Measurements from ENCODE around the gene CALN1. TPM values are rescaled to one million over a fixed set of nuclear protein-coding genes. Genes with fewer than 3 reads are reported as not detected.

Gene CALN1
- total and polyA plus RNA-seq, 9 of the 15 experiments (the other 6 are each of a cell fraction or from before 2014, with no cell fraction given): 1.4 to 7.5 (median 3.3) TPM

- H3K36me3 ChIP-seq (ENCODE audit: control insufficient read depth, insufficient read depth, low read length): no peaks in the 10 kb centered on the region
- H3K4me2 ChIP-seq (ENCODE audit: insufficient read depth, low read length): no peak overlapping the region
- WGBS (ENCODE audit: insufficient coverage, low coverage, missing lambda C conversion rate): 13% methylated on average over 1 of the region's 1 CpG
- no peaks in the 10 kb centered on the region for H3K9me1 ChIP-seq (ENCODE audit: control insufficient read depth, insufficient read depth, low read length)
- H3K9ac ChIP-seq (ENCODE audit: insufficient read depth in 1 of 2, low read depth in 2 of 2, low read length in 2 of 2): no peak overlapping the region
- DNase-seq (ENCODE audit: extremely low read depth in 1 of 4, low spot score in 3 of 4): no peak
- in situ Hi-C loops (cut with MboI): no loop called here
- no peaks in the 10 kb centered on the region for H3K27me3 ChIP-seq (ENCODE audit: control insufficient read depth in 2 of 2, insufficient read depth in 2 of 2, low read length in 2 of 2)
- FAIRE-seq: no peak
- H3K79me2 ChIP-seq (ENCODE audit: control insufficient read depth, insufficient read depth, low read length): no peaks in the 10 kb centered on the region
- H3K4me3 ChIP-seq: no peak overlapping the region
- no peaks in the 10 kb centered on the region for H3K4me1 ChIP-seq (replicated peaks in 1 of 2; ENCODE audit: control insufficient read depth in 2 of 2, insufficient read depth in 2 of 2, low read length in 2 of 2)
- H3K27ac ChIP-seq (ENCODE audit: extremely low read depth, low read depth, low read length): no peak overlapping the region
- intact Hi-C loops (cut with micrococcal nuclease): no loop called here
- BruUV-seq (replicated peaks): no TSS peak
- ChIA-PET POLR2A (no interaction called here), CTCF (ENCODE audit: low intra/inter-chr PET ratio) (no interaction called here)
- no peaks in the 10 kb centered on the region for H3K9me3 ChIP-seq (replicated peaks; ENCODE audit: control insufficient read depth, insufficient read depth, low read depth, low read length)
- ATAC-seq: no peak
- no peak overlapping the region for H2AFZ ChIP-seq (ENCODE audit: low read depth, low read length)
- no peak for TF ChIP-seq ZNF507 (tag; conservative IDR thresholded peaks at IDR 0.05)
- no peak for TF ChIP-seq HDAC3 (IDR thresholded peaks at IDR 0.05; ENCODE audit: borderline replicate concordance, partially characterized antibody)
- TF ChIP-seq ETV6 (IDR thresholded peaks at IDR 0.05; ENCODE audit: borderline replicate concordance in 1 of 2, low read depth in 2 of 2, low read length in 1 of 2): no peak
- no peak for TF ChIP-seq ETV6 (CRISPR knock-in tag; IDR thresholded peaks at IDR 0.05; ENCODE audit: borderline replicate concordance)
- TF ChIP-seq ESRRB (CRISPR knock-in tag; IDR thresholded peaks at IDR 0.05; ENCODE audit: borderline replicate concordance): no peak
- TF ChIP-seq ARNT (IDR thresholded peaks at IDR 0.05): no peak
- TF ChIP-seq ZNF165 (CRISPR knock-in tag; IDR thresholded peaks at IDR 0.05; ENCODE audit: borderline replicate concordance): no peak
- no peak for TF ChIP-seq L3MBTL2 (IDR thresholded peaks at IDR 0.05)
- TF ChIP-seq, protein P1, sequence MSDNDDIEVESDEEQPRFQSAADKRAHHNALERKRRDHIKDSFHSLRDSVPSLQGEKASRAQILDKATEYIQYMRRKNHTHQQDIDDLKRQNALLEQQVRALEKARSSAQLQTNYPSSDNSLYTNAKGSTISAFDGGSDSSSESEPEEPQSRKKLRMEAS (CRISPR knock-in tag; IDR thresholded peaks at IDR 0.05): no peak
- no peak for TF ChIP-seq MTA3 (IDR thresholded peaks at IDR 0.05; ENCODE audit: borderline replicate concordance)
- no peak for TF ChIP-seq SMARCE1 (IDR thresholded peaks at IDR 0.05)
- no peak for TF ChIP-seq SREBF2 (CRISPR knock-in tag; IDR thresholded peaks at IDR 0.05)
- TF ChIP-seq RCOR1 (IDR thresholded peaks at IDR 0.05; ENCODE audit: borderline replicate concordance in 1 of 2, low read depth in 2 of 2, low read length in 2 of 2): no peak
- no peaks in the 10 kb centered on the region for H4K20me1 ChIP-seq (replicated peaks; ENCODE audit: control insufficient read depth, insufficient read depth, low read length)
Measured at GRCh38 chr7:72062666-72063065, 349.5 kb downstream of the CALN1 start.
